ENCODE measurements around the gene DPAGT1.

The DPAGT1 gene

DNA sequence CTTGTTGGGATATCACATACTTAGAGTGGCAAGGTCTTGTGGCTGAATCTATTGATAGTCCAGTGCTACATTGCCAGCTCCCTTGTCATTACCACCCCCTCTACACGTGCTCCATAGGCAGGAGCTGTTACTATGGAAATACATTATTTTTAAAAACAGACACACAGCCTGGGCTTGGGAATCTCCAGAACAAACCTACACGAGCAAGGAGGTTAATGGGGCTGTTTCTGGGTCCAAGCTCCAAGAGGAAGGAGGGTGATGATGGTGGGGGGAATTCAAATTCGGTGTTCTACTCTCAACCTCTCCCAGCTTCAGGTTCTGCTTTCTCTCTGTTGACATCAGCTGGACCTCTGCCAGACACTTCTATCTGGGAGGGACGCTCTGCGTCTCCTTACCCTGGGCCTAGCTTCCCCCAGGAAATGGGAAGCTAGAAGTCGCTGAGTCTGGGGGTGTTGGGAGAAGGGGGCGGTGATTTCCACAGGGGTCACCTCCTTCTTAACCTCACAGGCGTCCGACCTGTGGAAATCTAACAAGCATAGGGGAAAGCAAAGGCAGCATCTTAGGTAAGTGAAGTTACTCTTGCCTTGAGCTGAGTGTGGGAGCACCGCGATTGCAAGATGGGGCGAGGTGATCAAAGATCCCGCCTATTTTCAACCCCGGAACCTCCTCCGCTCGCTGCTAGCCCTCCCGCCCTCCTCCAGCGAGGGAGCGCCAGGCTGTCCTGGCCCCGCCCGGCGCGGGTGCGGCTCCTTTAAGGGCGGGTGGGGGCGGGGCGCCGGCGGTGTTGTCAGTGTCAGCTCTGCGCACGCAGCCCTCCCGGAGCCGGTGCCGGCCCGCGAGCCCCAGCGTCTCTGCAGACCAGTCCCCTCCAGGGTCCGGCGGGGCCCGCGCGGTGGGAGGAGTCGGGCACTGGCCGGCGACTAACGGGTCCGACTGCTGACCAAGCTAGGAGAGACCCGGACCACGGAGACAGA lies 5.2 kb upstream of the DPAGT1 start, which contains the start of gene C2CD2L (continued):
- peak; percentile 48 for TF ChIP-seq KLF1 (tag by site-specific recombination; IDR thresholded peaks at IDR 0.05)
- TF ChIP-seq PRDM1 (tag by site-specific recombination; IDR thresholded peaks at IDR 0.05): 0 out of 2 replicates have a peak, but pooled peaks have one; percentile 31
- TF ChIP-seq ZNF660 (tag by site-specific recombination; IDR thresholded peaks at IDR 0.05): peak; percentile 13; the same call in 1 of the 2 replicates
- TF ChIP-seq, protein P1, sequence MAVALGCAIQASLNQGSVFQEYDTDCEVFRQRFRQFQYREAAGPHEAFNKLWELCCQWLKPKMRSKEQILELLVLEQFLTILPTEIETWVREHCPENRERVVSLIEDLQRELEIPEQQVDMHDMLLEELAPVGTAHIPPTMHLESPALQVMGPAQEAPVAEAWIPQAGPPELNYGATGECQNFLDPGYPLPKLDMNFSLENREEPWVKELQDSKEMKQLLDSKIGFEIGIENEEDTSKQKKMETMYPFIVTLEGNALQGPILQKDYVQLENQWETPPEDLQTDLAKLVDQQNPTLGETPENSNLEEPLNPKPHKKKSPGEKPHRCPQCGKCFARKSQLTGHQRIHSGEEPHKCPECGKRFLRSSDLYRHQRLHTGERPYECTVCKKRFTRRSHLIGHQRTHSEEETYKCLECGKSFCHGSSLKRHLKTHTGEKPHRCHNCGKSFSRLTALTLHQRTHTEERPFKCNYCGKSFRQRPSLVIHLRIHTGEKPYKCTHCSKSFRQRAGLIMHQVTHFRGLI (tag by site-specific recombination; IDR thresholded peaks at IDR 0.05): no peak
- peak; percentile 65 for TF ChIP-seq SP7 (tag by site-specific recombination; IDR thresholded peaks at IDR 0.05)
- peak; percentile 67 for TF ChIP-seq EGR2 (tag by site-specific recombination; IDR thresholded peaks at IDR 0.05; ENCODE audit: low read depth)
- no peak for TF ChIP-seq ZNF23 (tag by site-specific recombination; IDR thresholded peaks at IDR 0.05; ENCODE audit: borderline replicate concordance)
- TF ChIP-seq ZBTB20 (tag by site-specific recombination; IDR thresholded peaks at IDR 0.05): peak; percentile 71
- TF ChIP-seq HOXD13 (CRISPR knock-in tag; IDR thresholded peaks at IDR 0.05; ENCODE audit: borderline replicate concordance): no peak
- TF ChIP-seq IKZF3 (tag by site-specific recombination; IDR thresholded peaks at IDR 0.05): 0 out of 2 replicates have a peak, but pooled peaks have one; percentile 35
- peak; percentile 76 for TF ChIP-seq SP3 (tag by site-specific recombination; IDR thresholded peaks at IDR 0.05)
- TF ChIP-seq, protein P2, sequence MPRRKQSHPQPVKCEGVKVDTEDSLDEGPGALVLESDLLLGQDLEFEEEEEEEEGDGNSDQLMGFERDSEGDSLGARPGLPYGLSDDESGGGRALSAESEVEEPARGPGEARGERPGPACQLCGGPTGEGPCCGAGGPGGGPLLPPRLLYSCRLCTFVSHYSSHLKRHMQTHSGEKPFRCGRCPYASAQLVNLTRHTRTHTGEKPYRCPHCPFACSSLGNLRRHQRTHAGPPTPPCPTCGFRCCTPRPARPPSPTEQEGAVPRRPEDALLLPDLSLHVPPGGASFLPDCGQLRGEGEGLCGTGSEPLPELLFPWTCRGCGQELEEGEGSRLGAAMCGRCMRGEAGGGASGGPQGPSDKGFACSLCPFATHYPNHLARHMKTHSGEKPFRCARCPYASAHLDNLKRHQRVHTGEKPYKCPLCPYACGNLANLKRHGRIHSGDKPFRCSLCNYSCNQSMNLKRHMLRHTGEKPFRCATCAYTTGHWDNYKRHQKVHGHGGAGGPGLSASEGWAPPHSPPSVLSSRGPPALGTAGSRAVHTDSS (tag by site-specific recombination; IDR thresholded peaks at IDR 0.05): peak; percentile 52
- TF ChIP-seq ZNF366 (tag by site-specific recombination; conservative IDR thresholded peaks at IDR 0.05): peak; percentile 40; the same call in 1 of the 2 replicates
- TF ChIP-seq ZNF146 (tag by site-specific recombination; IDR thresholded peaks at IDR 0.05): no peak
- TF ChIP-seq KLF9 (tag by site-specific recombination; IDR thresholded peaks at IDR 0.05; ENCODE audit: low read depth): 0 out of 2 replicates have a peak, but pooled peaks have one; percentile 34
- TF ChIP-seq ZNF114 (tag by site-specific recombination; IDR thresholded peaks at IDR 0.05): no peak
- TF ChIP-seq, protein P3, sequence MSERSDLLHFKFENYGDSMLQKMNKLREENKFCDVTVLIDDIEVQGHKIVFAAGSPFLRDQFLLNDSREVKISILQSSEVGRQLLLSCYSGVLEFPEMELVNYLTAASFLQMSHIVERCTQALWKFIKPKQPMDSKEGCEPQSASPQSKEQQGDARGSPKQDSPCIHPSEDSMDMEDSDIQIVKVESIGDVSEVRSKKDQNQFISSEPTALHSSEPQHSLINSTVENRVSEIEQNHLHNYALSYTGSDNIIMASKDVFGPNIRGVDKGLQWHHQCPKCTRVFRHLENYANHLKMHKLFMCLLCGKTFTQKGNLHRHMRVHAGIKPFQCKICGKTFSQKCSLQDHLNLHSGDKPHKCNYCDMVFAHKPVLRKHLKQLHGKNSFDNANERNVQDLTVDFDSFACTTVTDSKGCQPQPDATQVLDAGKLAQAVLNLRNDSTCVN (tag by site-specific recombination; optimal IDR thresholded peaks at IDR 0.05): peak; percentile 67
- TF ChIP-seq ZNF585B (tag by site-specific recombination; IDR thresholded peaks at IDR 0.05): no peak
- TF ChIP-seq ZNF341 (tag by site-specific recombination; IDR thresholded peaks at IDR 0.05; ENCODE audit: low read depth): peak; percentile 39; the same call in 1 of the 2 replicates
- no peak for TF ChIP-seq OSR2 (tag by site-specific recombination; IDR thresholded peaks at IDR 0.05)
- TF ChIP-seq, protein P4, sequence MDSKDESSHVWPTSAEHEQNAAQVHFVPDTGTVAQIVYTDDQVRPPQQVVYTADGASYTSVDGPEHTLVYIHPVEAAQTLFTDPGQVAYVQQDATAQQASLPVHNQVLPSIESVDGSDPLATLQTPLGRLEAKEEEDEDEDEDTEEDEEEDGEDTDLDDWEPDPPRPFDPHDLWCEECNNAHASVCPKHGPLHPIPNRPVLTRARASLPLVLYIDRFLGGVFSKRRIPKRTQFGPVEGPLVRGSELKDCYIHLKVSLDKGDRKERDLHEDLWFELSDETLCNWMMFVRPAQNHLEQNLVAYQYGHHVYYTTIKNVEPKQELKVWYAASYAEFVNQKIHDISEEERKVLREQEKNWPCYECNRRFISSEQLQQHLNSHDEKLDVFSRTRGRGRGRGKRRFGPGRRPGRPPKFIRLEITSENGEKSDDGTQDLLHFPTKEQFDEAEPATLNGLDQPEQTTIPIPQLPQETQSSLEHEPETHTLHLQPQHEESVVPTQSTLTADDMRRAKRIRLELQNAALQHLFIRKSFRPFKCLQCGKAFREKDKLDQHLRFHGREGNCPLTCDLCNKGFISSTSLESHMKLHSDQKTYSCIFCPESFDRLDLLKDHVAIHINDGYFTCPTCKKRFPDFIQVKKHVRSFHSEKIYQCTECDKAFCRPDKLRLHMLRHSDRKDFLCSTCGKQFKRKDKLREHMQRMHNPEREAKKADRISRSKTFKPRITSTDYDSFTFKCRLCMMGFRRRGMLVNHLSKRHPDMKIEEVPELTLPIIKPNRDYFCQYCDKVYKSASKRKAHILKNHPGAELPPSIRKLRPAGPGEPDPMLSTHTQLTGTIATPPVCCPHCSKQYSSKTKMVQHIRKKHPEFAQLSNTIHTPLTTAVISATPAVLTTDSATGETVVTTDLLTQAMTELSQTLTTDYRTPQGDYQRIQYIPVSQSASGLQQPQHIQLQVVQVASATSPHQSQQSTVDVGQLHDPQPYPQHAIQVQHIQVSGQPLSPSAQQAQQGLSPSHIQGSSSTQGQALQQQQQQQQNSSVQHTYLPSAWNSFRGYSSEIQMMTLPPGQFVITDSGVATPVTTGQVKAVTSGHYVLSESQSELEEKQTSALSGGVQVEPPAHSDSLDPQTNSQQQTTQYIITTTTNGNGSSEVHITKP (tag by site-specific recombination; IDR thresholded peaks at IDR 0.05): peak; percentile 96
- TF ChIP-seq, protein P5, sequence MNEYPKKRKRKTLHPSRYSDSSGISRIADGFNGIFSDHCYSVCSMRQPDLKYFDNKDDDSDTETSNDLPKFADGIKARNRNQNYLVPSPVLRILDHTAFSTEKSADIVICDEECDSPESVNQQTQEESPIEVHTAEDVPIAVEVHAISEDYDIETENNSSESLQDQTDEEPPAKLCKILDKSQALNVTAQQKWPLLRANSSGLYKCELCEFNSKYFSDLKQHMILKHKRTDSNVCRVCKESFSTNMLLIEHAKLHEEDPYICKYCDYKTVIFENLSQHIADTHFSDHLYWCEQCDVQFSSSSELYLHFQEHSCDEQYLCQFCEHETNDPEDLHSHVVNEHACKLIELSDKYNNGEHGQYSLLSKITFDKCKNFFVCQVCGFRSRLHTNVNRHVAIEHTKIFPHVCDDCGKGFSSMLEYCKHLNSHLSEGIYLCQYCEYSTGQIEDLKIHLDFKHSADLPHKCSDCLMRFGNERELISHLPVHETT (tag by site-specific recombination; IDR thresholded peaks at IDR 0.05): no peak
- peak; percentile 53 for TF ChIP-seq ZNF335 (tag by site-specific recombination; conservative IDR thresholded peaks at IDR 0.05)
- TF ChIP-seq GLIS2 (tag by site-specific recombination; IDR thresholded peaks at IDR 0.05): peak; percentile 66; the same call in 1 of the 2 replicates
- 0 out of 2 replicates have a peak, but pooled peaks have one; percentile 43 for TF ChIP-seq ZNF558 (tag by site-specific recombination; IDR thresholded peaks at IDR 0.05)
- no peak for TF ChIP-seq BCL11B (tag by site-specific recombination; IDR thresholded peaks at IDR 0.05; ENCODE audit: low read depth)
- peak; percentile 32; the same call in 1 of the 2 replicates for TF ChIP-seq GLIS1 (tag by site-specific recombination; IDR thresholded peaks at IDR 0.05)
